PC-3 (cell line): ENCODE measurements around the gene TJP3.

Experiments used
- EZH2 ChIP-seq: fragments of 300-600 bp; sonication (generic); IDR thresholded peaks from one replicate; pipeline ENCODE4 v1.6.1; 2017; ENCODE audit warnings: antibody characterized with exemption, mild to moderate bottlenecking, low read length; ENCODE audit not compliant: unreplicated experiment
- TF ChIP-seq, protein P1 (sequence below): fragments of 300-600 bp; sonication (generic); conservative IDR thresholded peaks from 2 replicates; pipeline ENCODE4 v1.5.1; 2017; ENCODE audit warnings: antibody characterized with exemption, low read depth, mild to moderate bottlenecking, low read length

DNA sequence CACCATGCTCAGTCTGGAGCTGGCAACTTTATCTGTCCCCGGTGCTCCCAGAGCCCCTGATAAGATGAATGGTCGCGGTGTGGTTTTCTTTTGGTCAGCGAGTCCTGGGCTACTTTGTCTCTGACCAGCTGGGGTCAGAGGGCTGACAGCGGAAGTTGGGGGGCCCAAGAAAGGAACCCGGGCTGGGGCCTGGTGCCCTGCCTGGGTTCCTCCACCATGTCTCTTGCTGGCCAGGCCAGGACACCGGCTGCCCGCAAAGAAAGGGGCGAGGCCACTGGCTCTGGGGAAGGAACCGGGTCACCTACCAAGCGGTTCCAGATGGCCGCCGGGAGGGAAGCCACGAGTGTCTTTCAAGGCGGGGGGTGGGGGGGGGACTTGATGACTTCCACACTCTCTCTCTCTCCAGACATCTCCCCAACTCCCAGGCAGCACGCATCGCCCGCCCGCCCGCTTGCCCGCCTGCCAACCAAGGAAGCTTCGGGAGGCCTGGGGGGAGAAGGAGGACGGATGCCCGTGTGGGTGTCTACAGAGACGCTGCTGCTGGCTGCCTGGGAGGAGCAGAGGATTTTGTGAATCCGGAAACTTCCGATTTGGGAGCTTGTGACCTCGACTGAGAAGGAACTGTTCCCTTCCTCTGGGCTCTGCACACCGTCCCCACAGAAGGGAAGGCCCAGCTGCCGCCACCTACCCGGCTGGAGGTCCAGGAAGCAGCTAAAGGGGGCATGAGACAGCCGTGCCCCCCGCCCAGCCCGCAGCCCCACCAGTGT, 9.0 kb upstream of the TJP3 start:
- TF ChIP-seq, protein P1, sequence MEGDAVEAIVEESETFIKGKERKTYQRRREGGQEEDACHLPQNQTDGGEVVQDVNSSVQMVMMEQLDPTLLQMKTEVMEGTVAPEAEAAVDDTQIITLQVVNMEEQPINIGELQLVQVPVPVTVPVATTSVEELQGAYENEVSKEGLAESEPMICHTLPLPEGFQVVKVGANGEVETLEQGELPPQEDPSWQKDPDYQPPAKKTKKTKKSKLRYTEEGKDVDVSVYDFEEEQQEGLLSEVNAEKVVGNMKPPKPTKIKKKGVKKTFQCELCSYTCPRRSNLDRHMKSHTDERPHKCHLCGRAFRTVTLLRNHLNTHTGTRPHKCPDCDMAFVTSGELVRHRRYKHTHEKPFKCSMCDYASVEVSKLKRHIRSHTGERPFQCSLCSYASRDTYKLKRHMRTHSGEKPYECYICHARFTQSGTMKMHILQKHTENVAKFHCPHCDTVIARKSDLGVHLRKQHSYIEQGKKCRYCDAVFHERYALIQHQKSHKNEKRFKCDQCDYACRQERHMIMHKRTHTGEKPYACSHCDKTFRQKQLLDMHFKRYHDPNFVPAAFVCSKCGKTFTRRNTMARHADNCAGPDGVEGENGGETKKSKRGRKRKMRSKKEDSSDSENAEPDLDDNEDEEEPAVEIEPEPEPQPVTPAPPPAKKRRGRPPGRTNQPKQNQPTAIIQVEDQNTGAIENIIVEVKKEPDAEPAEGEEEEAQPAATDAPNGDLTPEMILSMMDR = no peak
- TF ChIP-seq EZH2 = no peak
